Erythroblast (primary cell): ENCODE measurements around the gene KAZN.

Source experiments
- GATA1 ChIP-seq: IDR thresholded peaks from 2 replicates; pipeline ENCODE4 v1.6.1; 2011; ENCODE audit warnings: low read depth, mild to moderate bottlenecking, control low read depth, low read length, moderate library complexity
- POLR2A ChIP-seq: IDR thresholded peaks from 2 replicates; pipeline ENCODE4 v1.6.1; 2011; ENCODE audit warnings: mild to moderate bottlenecking, low read length

DNA sequence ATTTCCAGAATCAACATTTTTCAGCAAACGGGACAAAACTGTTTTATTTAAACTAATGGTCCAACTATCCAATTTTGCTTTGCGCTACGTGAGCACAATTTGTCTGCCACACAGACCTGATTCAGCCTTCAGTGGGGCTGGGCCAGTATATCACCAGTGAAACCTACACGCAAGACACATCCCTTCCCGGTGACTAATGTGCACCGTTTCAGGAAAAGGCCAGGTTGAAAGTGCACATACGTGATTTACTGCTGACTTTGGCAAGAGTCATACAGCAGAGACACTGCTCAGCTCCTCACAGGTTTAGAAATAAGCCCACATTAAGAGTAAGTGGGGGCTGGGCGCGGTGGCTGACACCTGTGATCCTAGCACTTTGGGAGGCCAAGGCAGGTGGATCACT lies 550.0 kb downstream of the KAZN start:
- no peak for TF ChIP-seq POLR2A
- TF ChIP-seq GATA1, result no peak
